Breast epithelium (tissue), 3 donors: ENCODE results near the gene ARFGAP1.

ENCODE experiments used
- CTCF ChIP-seq, 3 donors: fragments of 450-650 bp; IDR thresholded peaks; one replicate each; pipeline ENCODE4 v1.5.1; 2016 to 2017; ENCODE audit warnings: antibody characterized with exemption in 3 of 3, mild to moderate bottlenecking in 3 of 3, moderate library complexity in 3 of 3
- POLR2A ChIP-seq: fragments of 450-650 bp; IDR thresholded peaks from one replicate; pipeline ENCODE4 v1.6.1; 2016; ENCODE audit warnings: antibody characterized with exemption, mild to moderate bottlenecking, moderate library complexity

DNA sequence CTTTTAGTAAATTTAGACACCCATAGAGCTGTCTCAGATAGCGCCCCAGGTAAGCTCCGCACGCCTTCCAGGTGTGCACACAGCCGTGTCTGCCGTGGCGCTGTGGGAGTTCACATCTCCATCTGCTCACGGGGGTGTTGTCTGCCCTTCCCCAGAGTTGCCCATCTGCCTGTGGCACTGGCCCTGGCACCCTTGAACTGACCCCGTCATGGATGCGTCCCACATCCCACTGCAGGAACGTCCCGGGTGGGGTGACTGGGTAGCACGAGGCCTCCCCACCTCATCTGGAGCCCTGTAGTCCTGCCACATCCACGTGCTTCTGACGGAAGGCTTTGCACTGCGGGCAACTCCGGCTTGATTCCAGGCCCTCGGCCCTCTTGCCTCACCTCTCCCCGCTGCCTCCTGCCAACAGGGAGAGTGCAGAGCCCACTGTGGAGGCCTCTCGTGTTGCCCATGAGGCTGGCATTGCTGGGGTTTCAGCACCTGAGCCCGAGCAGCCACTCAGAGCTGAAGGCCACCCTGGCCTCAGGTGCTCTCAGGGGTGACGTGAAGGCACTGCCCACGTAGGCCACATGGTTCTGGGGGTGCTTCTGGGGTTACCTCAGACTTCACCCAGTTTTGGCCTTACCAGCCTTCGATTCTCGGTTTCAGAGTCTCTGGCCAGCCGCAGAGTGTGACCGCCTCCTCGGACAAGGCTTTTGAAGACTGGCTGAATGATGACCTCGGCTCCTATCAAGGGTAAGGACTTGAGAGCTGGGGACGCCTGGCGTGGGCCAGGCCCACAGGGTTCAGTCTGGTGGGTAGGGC lies 5.1 kb downstream of the ARFGAP1 start:
- TF ChIP-seq POLR2A: no peak
- no peak for TF ChIP-seq CTCF (IDR thresholded peaks at IDR 0.05)
